SK-MEL-5 (cell line): ENCODE data around the gene TSPAN5. TPM values are rescaled to one million over a fixed set of nuclear protein-coding genes. Genes with fewer than 3 reads are reported as not detected.

Experiments used
- DNase-seq: peaks from one replicate; pipeline ENCODE4 v3.0.0-alpha.2; 2016; ENCODE audit warnings: low read depth, low spot score
- in situ Hi-C: cut with HindIII; loops from 2 replicates; pipeline ENCODE4 v1.10.0; 2016; ENCODE audit warnings: low sequenced_read_pairs, high pct_unique_total_duplicates, low pct_unique_long_range_greater_than_20kb
- total RNA-seq: library from RNA; depleted of rRNA; stranded (reverse); fragments of >200 nt; shearing (Covaris generic); gene quantifications from 2 replicates; pipeline ENCODE4 v1.2.3, GENCODE V29; 2014

Gene TSPAN5
- total RNA-seq, 1 experiment from 2014 or later = 1.2 TPM

- in situ Hi-C loops = no loop called here
Observed at GRCh38 chr4:98506462-98507132, 151.8 kb downstream of the TSPAN5 start.

GRCh38 chr4:98505992-98506391 lies 152.4 kb downstream of the TSPAN5 start:
- no peak for DNase-seq

More at GRCh38 chr4:98506462-98507132, 151.8 kb downstream of the TSPAN5 start:
- DNase-seq = peak; percentile 44

GRCh38 chr4:98504091-98504490 lies 154.3 kb downstream of the TSPAN5 start:
- no peak for DNase-seq
- in situ Hi-C loops = no loop called here

More at GRCh38 chr4:98505992-98506391, 152.4 kb downstream of the TSPAN5 start:
- in situ Hi-C loops = no loop called here

GRCh38 chr4:98503676-98504075 lies 154.7 kb downstream of the TSPAN5 start:
- in situ Hi-C loops = no loop called here
- no peak for DNase-seq

- no peak for DNase-seq
- in situ Hi-C loops = no loop called here
Observed at GRCh38 chr4:98502624-98503023, 155.8 kb downstream of the TSPAN5 start.

GRCh38 chr4:98502031-98502430 lies 156.4 kb downstream of the TSPAN5 start:
- DNase-seq = no peak
- in situ Hi-C loops = no loop called here

- DNase-seq = no peak
- in situ Hi-C loops = no loop called here
Observed at GRCh38 chr4:98501383-98501782, 157.0 kb downstream of the TSPAN5 start.

GRCh38 chr4:98498774-98499173 lies 159.6 kb downstream of the TSPAN5 start:
- in situ Hi-C loops = no loop called here
- no peak for DNase-seq

GRCh38 chr4:98496152-98496845 lies 162.1 kb downstream of the TSPAN5 start:
- no peak for DNase-seq
- in situ Hi-C loops = no loop called here

- DNase-seq = no peak
- in situ Hi-C loops = no loop called here
Observed at GRCh38 chr4:98493296-98493695, 165.1 kb downstream of the TSPAN5 start.

- in situ Hi-C loops = no loop called here
Observed at GRCh38 chr4:98491899-98492559, 166.4 kb downstream of the TSPAN5 start.

GRCh38 chr4:98490251-98490650 lies 168.2 kb downstream of the TSPAN5 start:
- DNase-seq = no peak
- in situ Hi-C loops = no loop called here

More at GRCh38 chr4:98491899-98492559, 166.4 kb downstream of the TSPAN5 start:
- DNase-seq = no peak

GRCh38 chr4:98485816-98486345 lies 172.5 kb downstream of the TSPAN5 start:
- in situ Hi-C loops = no loop called here
- no peak for DNase-seq

GRCh38 chr4:98484031-98484430 lies 174.4 kb downstream of the TSPAN5 start:
- in situ Hi-C loops = no loop called here
- no peak for DNase-seq

- no peak for DNase-seq
- in situ Hi-C loops = no loop called here
Observed at GRCh38 chr4:98482847-98483806, 175.3 kb downstream of the TSPAN5 start.

- in situ Hi-C loops = no loop called here
- DNase-seq = no peak
Observed at GRCh38 chr4:98482503-98482846, 175.9 kb downstream of the TSPAN5 start.

GRCh38 chr4:98481167-98481566 lies 177.2 kb downstream of the TSPAN5 start:
- DNase-seq = no peak
- in situ Hi-C loops = no loop called here
